ENCODE results near the gene TRAPPC12. TPM values are rescaled to one million over a fixed set of nuclear protein-coding genes. Genes with fewer than 3 reads are reported as not detected.

The TRAPPC12 gene
- total RNA-seq, 1 donor from 2014 or later = 101 TPM

GRCh38 chr2:3457524-3458395 lies 78.3 kb downstream of the TRAPPC12 start:
- Mint-ChIP-seq H3K4me3 (no peak overlapping the region), H3K36me3 (ENCODE audit: low read depth) (peaks cover 16% of the 10 kb centered on the region), H3K4me1 (ENCODE audit: low read depth) (peaks cover 7% of the 10 kb centered on the region), H3K27ac (no peak overlapping the region), H3K9me3 (no peaks in the 10 kb centered on the region), H3K27me3 (ENCODE audit: insufficient read depth) (no peaks in the 10 kb centered on the region)
- intact Hi-C loops (cut with micrococcal nuclease) = no loop called here
- no peak for DNase-seq (ENCODE audit: low spot score)

- intact Hi-C loops (cut with micrococcal nuclease) = no loop called here
Observed at GRCh38 chr2:3458396-3459184, 79.1 kb downstream of the TRAPPC12 start.

GRCh38 chr2:3459185-3460015 lies 79.9 kb downstream of the TRAPPC12 start:
- no peak overlapping the region for H3K4me3 Mint-ChIP-seq
- H3K9me3 Mint-ChIP-seq = no peaks in the 10 kb centered on the region
- H3K4me1 Mint-ChIP-seq (ENCODE audit: low read depth) = peaks cover 7% of the 10 kb centered on the region
- intact Hi-C loops (cut with micrococcal nuclease) = loop anchor here (5.0 to 10.0 kb wide), 2 partner anchors 285 to 1337 kb away; no protein-coding TSS in a partner anchor
- no peaks in the 10 kb centered on the region for H3K27me3 Mint-ChIP-seq (ENCODE audit: insufficient read depth)
- no peak overlapping the region for H3K27ac Mint-ChIP-seq
- no peak for DNase-seq (ENCODE audit: low spot score)
- peaks cover 20% of the 10 kb centered on the region for H3K36me3 Mint-ChIP-seq (ENCODE audit: low read depth)

More at GRCh38 chr2:3458396-3459184, 79.1 kb downstream of the TRAPPC12 start:
- Mint-ChIP-seq H3K4me3 (no peak overlapping the region), H3K36me3 (ENCODE audit: low read depth) (peaks cover 16% of the 10 kb centered on the region), H3K27me3 (ENCODE audit: insufficient read depth) (no peaks in the 10 kb centered on the region), H3K27ac (no peak overlapping the region), H3K9me3 (no peaks in the 10 kb centered on the region), H3K4me1 (ENCODE audit: low read depth) (peaks cover 7% of the 10 kb centered on the region)
- DNase-seq (ENCODE audit: low spot score) = no peak

GRCh38 chr2:3460156-3460555 lies 80.7 kb downstream of the TRAPPC12 start:
- intact Hi-C loops (cut with micrococcal nuclease) = loop anchor here (5.0 to 10.0 kb wide), 2 partner anchors 285 to 1338 kb away; no protein-coding TSS in a partner anchor
- Mint-ChIP-seq H3K27ac (no peak overlapping the region), H3K27me3 (ENCODE audit: insufficient read depth) (no peaks in the 10 kb centered on the region), H3K4me1 (ENCODE audit: low read depth) (peaks cover 7% of the 10 kb centered on the region), H3K36me3 (ENCODE audit: low read depth) (peaks cover 21% of the 10 kb centered on the region), H3K9me3 (no peaks in the 10 kb centered on the region), H3K4me3 (no peak overlapping the region)
- DNase-seq (ENCODE audit: low spot score) = no peak

GRCh38 chr2:3460831-3461800 lies 81.6 kb downstream of the TRAPPC12 start:
- intact Hi-C loops (cut with micrococcal nuclease) = loop anchor here (5.0 to 10.0 kb wide), 2 partner anchors 286 to 1339 kb away; no protein-coding TSS in a partner anchor
- Mint-ChIP-seq H3K27me3 (ENCODE audit: insufficient read depth) (no peaks in the 10 kb centered on the region), H3K9me3 (no peaks in the 10 kb centered on the region), H3K4me3 (no peak overlapping the region), H3K4me1 (ENCODE audit: low read depth) (peaks cover 7% of the 10 kb centered on the region), H3K36me3 (ENCODE audit: low read depth) (peaks cover 15% of the 10 kb centered on the region), H3K27ac (no peak overlapping the region)
- DNase-seq (ENCODE audit: low spot score) = no peak

- peaks cover 7% of the 10 kb centered on the region for H3K4me1 Mint-ChIP-seq (ENCODE audit: low read depth)
- H3K27ac Mint-ChIP-seq = no peak overlapping the region
- peaks cover 11% of the 10 kb centered on the region for H3K36me3 Mint-ChIP-seq (ENCODE audit: low read depth)
- H3K27me3 Mint-ChIP-seq (ENCODE audit: insufficient read depth) = no peaks in the 10 kb centered on the region
- no peaks in the 10 kb centered on the region for H3K9me3 Mint-ChIP-seq
- intact Hi-C loops (cut with micrococcal nuclease) = loop anchor here (1.0 to 10.0 kb wide), 5 partner anchors 57 to 1340 kb away; partner anchors contain the start of gene ADI1
- DNase-seq (ENCODE audit: low spot score) = no peak
- no peak overlapping the region for H3K4me3 Mint-ChIP-seq
Observed at GRCh38 chr2:3461801-3462492, 82.5 kb downstream of the TRAPPC12 start.

GRCh38 chr2:3462493-3463104 lies 83.1 kb downstream of the TRAPPC12 start:
- Mint-ChIP-seq H3K4me1 (ENCODE audit: low read depth) (peaks cover 7% of the 10 kb centered on the region), H3K4me3 (no peak overlapping the region), H3K36me3 (ENCODE audit: low read depth) (peaks cover 10% of the 10 kb centered on the region), H3K9me3 (no peaks in the 10 kb centered on the region), H3K27ac (no peak overlapping the region), H3K27me3 (ENCODE audit: insufficient read depth) (no peaks in the 10 kb centered on the region)
- DNase-seq (ENCODE audit: low spot score) = no peak
- intact Hi-C loops (cut with micrococcal nuclease) = loop anchor here (1.0 to 10.0 kb wide), 5 partner anchors 56 to 1340 kb away; partner anchors contain the start of gene ADI1

- Mint-ChIP-seq H3K9me3 (no peaks in the 10 kb centered on the region), H3K27me3 (ENCODE audit: insufficient read depth) (no peaks in the 10 kb centered on the region), H3K27ac (no peak overlapping the region), H3K4me1 (ENCODE audit: low read depth) (peaks cover 7% of the 10 kb centered on the region), H3K4me3 (no peak overlapping the region), H3K36me3 (ENCODE audit: low read depth) (peaks cover 16% of the 10 kb centered on the region)
- intact Hi-C loops (cut with micrococcal nuclease) = loop anchor here (2.0 to 10.0 kb wide), 4 partner anchors 55 to 1341 kb away; partner anchors contain the start of gene ADI1
- DNase-seq (ENCODE audit: low spot score) = no peak
Observed at GRCh38 chr2:3463186-3463835, 83.8 kb downstream of the TRAPPC12 start.

GRCh38 chr2:3463944-3464343 lies 84.5 kb downstream of the TRAPPC12 start:
- H3K4me3 Mint-ChIP-seq = no peak overlapping the region
- H3K36me3 Mint-ChIP-seq (ENCODE audit: low read depth) = peaks cover 15% of the 10 kb centered on the region
- no peak for DNase-seq (ENCODE audit: low spot score)
- H3K27me3 Mint-ChIP-seq (ENCODE audit: insufficient read depth) = no peaks in the 10 kb centered on the region
- no peaks in the 10 kb centered on the region for H3K9me3 Mint-ChIP-seq
- no peak overlapping the region for H3K27ac Mint-ChIP-seq
- H3K4me1 Mint-ChIP-seq (ENCODE audit: low read depth) = peaks cover 7% of the 10 kb centered on the region
- intact Hi-C loops (cut with micrococcal nuclease) = loop anchor here (2.0 to 10.0 kb wide), 4 partner anchors 55 to 1342 kb away; partner anchors contain the start of gene ADI1

- Mint-ChIP-seq H3K36me3 (ENCODE audit: low read depth) (peaks cover 15% of the 10 kb centered on the region), H3K27me3 (ENCODE audit: insufficient read depth) (no peaks in the 10 kb centered on the region), H3K4me1 (ENCODE audit: low read depth) (peaks cover 7% of the 10 kb centered on the region), H3K9me3 (no peaks in the 10 kb centered on the region), H3K4me3 (no peak overlapping the region), H3K27ac (no peak overlapping the region)
- intact Hi-C loops (cut with micrococcal nuclease) = loop anchor here (5.0 to 10.0 kb wide), 2 partner anchors 290 to 1342 kb away; no protein-coding TSS in a partner anchor
- no peak for DNase-seq (ENCODE audit: low spot score)
Observed at GRCh38 chr2:3464401-3465005, 85.0 kb downstream of the TRAPPC12 start.

Measured in activated T-helper 1 cell treated with anti-CD3 and anti-CD28 coated beads, Interleukin-12 subunit alpha, Interleukin-12 subunit beta, Interleukin-2, Interleukin-4 antibody, amounts not matched to agents 30 ng/mL and 10 ng/mL and 1 ng/mL, durations not matched to agents 14 hours and 24 hours and 36 hours (primary cell).